Endodermal cell (in vitro differentiated cells): ENCODE data around the gene METTL9. TPM values are rescaled to one million over a fixed set of nuclear protein-coding genes. Genes with fewer than 3 reads are reported as not detected.
A peak's percentile ranks its signal among the peaks of the same experiment; 100 is the strongest.

ENCODE experiments used
- DNase-seq: peaks from one replicate; pipeline ENCODE4 v3.0.0-alpha.2; 2017
- H3K27ac ChIP-seq: 2 replicates; pipeline ENCODE4 v1.5.1; 2013; ENCODE audit warnings: mild to moderate bottlenecking, low read depth, low read length, moderate library complexity
- H3K27me3 ChIP-seq: 2 replicates; pipeline ENCODE4 v1.6.1; 2013; ENCODE audit warnings: mild to moderate bottlenecking, low read length, moderate library complexity; ENCODE audit not compliant: insufficient read depth, control insufficient read depth, poor library complexity, severe bottlenecking
- H3K36me3 ChIP-seq: 2 replicates; pipeline ENCODE4 v1.7.0; 2013; ENCODE audit warnings: mild to moderate bottlenecking, low read length, moderate library complexity; ENCODE audit not compliant: control insufficient read depth, insufficient read depth
- H3K4me1 ChIP-seq: one replicate; pipeline ENCODE4 v1.7.0; 2013; ENCODE audit warnings: low read length; ENCODE audit not compliant: control insufficient read depth, insufficient read depth
- H3K4me3 ChIP-seq: 2 replicates; pipeline ENCODE4 v1.5.1; 2013; ENCODE audit warnings: mild to moderate bottlenecking, low read length, moderate library complexity
- H3K9ac ChIP-seq: 2 replicates; pipeline ENCODE4 v1.6.1; 2013; ENCODE audit warnings: mild to moderate bottlenecking, low read length, moderate library complexity; ENCODE audit not compliant: poor library complexity, severe bottlenecking; ENCODE audit errors: extremely low read depth
- H3K9me3 ChIP-seq: 2 replicates; pipeline ENCODE4 v1.6.1; 2013; ENCODE audit warnings: mild to moderate bottlenecking, low read length, moderate library complexity; ENCODE audit not compliant: control insufficient read depth
- H3K27ac Mint-ChIP-seq: 2 replicates; pipeline ENCODE4 v1.8.0; 2020; ENCODE audit warnings: mixed read lengths
- H3K27me3 Mint-ChIP-seq: 2 replicates; pipeline ENCODE4 v1.8.0; 2021; ENCODE audit warnings: mild to moderate bottlenecking, mixed read lengths; ENCODE audit not compliant: insufficient read depth
- H3K36me3 Mint-ChIP-seq: 2 replicates; pipeline ENCODE4 v1.8.0; 2020; ENCODE audit warnings: low read depth, mixed read lengths
- H3K4me1 Mint-ChIP-seq: 2 replicates; pipeline ENCODE4 v1.8.0; 2020; ENCODE audit warnings: mixed read lengths
- H3K4me3 Mint-ChIP-seq: 2 replicates; pipeline ENCODE4 v1.8.0; 2020; ENCODE audit warnings: mild to moderate bottlenecking, moderate library complexity, mixed read lengths
- H3K9me3 Mint-ChIP-seq: 2 replicates; pipeline ENCODE4 v1.8.0; 2020; ENCODE audit warnings: mild to moderate bottlenecking, mixed read lengths
- CTCF ChIP-seq: fragments of 200-600 bp; sonication (generic); conservative IDR thresholded peaks from 2 replicates; pipeline ENCODE4 v1.5.0; 2021; ENCODE audit warnings: antibody characterized with exemption, mild to moderate bottlenecking
- WGBS, 2 experiments: methylation state at CpG; one replicate each; pipeline versions ENCODE4 v1.1.5 to v1.1.7; 2013; ENCODE audit warnings: missing lambda C conversion rate in 2 of 2, mixed read lengths in 1 of 2; ENCODE audit not compliant: insufficient coverage in 1 of 2, insufficient read length in 1 of 2; 5-methylcytosine and 5-hydroxymethylcytosine counted together
- total RNA-seq, 2 donors: library from RNA; stranded (reverse); fragmentation: NEBNext Ultra II Directional in 1 of 2; extraction: Animal tissue kit (Norgen Biotek cat#: 25700) in 1 of 2; gene quantifications; 2 replicates in 1 of 2; 3 replicates in 1 of 2; pipeline ENCODE4 v1.2.1, GENCODE V29; 2021

METTL9 gene
- total RNA-seq, 2 donors from 2014 or later, result 145 to 149 TPM

GRCh38 chr16:21650521-21650920 is 51.1 kb downstream of the METTL9 start:
- no peak overlapping the region for H3K4me3 ChIP-seq
- H3K27ac Mint-ChIP-seq, result no peak overlapping the region
- H3K4me3 Mint-ChIP-seq, result no peak overlapping the region
- no peak for DNase-seq
- peaks cover 3% of the 10 kb centered on the region for H3K4me1 ChIP-seq
- H3K9ac ChIP-seq, result no peak overlapping the region
- H3K36me3 Mint-ChIP-seq, result peaks cover 26% of the 10 kb centered on the region
- no peaks in the 10 kb centered on the region for H3K27me3 Mint-ChIP-seq
- no CpG with 5 or more reads among the region's 1 CpG for WGBS, 2 experiments
- no peaks in the 10 kb centered on the region for H3K9me3 Mint-ChIP-seq
- TF ChIP-seq CTCF, result no peak
- H3K27me3 ChIP-seq, result no peaks in the 10 kb centered on the region
- H3K9me3 ChIP-seq, result no peaks in the 10 kb centered on the region
- peaks cover 13% of the 10 kb centered on the region for H3K36me3 ChIP-seq
- H3K4me1 Mint-ChIP-seq, result peaks cover 10% of the 10 kb centered on the region
- no peak overlapping the region for H3K27ac ChIP-seq

GRCh38 chr16:21651515-21651914 is 52.1 kb downstream of the METTL9 start:
- H3K27ac ChIP-seq, result no peak overlapping the region
- no peak for TF ChIP-seq CTCF
- DNase-seq, result no peak
- WGBS, 2 experiments, result 95 to 99% methylated on average over 3 of the region's 3 CpGs
- H3K9me3 ChIP-seq, result no peaks in the 10 kb centered on the region
- H3K4me3 Mint-ChIP-seq, result no peak overlapping the region
- H3K9ac ChIP-seq, result no peak overlapping the region
- H3K4me3 ChIP-seq, result no peak overlapping the region
- H3K27me3 ChIP-seq, result no peaks in the 10 kb centered on the region
- peaks cover 4% of the 10 kb centered on the region for H3K4me1 Mint-ChIP-seq
- peaks cover 20% of the 10 kb centered on the region for H3K36me3 ChIP-seq
- H3K4me1 ChIP-seq, result no peaks in the 10 kb centered on the region
- no peak overlapping the region for H3K27ac Mint-ChIP-seq
- peaks cover 28% of the 10 kb centered on the region for H3K36me3 Mint-ChIP-seq
- no peaks in the 10 kb centered on the region for H3K27me3 Mint-ChIP-seq
- H3K9me3 Mint-ChIP-seq, result no peaks in the 10 kb centered on the region

GRCh38 chr16:21652453-21652852 is 53.1 kb downstream of the METTL9 start, which contains the start of gene IGSF6:
Gene IGSF6 (minus strand): TSS chr16:21652608. CDS start chr16:21652598, 10 bp downstream.
- Histone ChIP-seq H3K36me3 (peaks cover 23% of the 10 kb centered on the region), H3K9ac (no peak within 1 kb of the TSS), H3K4me3 (no peak within 1 kb of the TSS), H3K9me3 (no peaks in the 10 kb centered on the region), H3K27ac (no peak within 1 kb of the TSS), H3K4me1 (no peaks in the 10 kb centered on the region), H3K27me3 (no peaks in the 10 kb centered on the region)
- Mint-ChIP-seq H3K27me3 (no peaks in the 10 kb centered on the region), H3K27ac (peak within 1 kb of the TSS; percentile 35), H3K4me1 (peaks cover 1% of the 10 kb centered on the region), H3K36me3 (peaks cover 31% of the 10 kb centered on the region), H3K9me3 (no peaks in the 10 kb centered on the region), H3K4me3 (no peak within 1 kb of the TSS)
- no peak for TF ChIP-seq CTCF
- DNase-seq, result no peak
- whole genome bisulfite sequencing, 2 experiments, result 95 to 98% methylated on average over 6 of the region's 6 CpGs
